Epidermal melanocyte (primary cell): Measurements from ENCODE around the gene LNX2.
"Not testable (repeated sequence)": the region's sequence is repeated elsewhere in the genome, so short reads cannot be mapped to it uniquely, and the experiment has no call there.

Source experiments
- DNase-seq: peaks from one replicate; pipeline ENCODE4 v3.0.0; 2011; ENCODE audit warnings: low spot score; ENCODE audit not compliant: insufficient read length

The LNX2 gene

DNA sequence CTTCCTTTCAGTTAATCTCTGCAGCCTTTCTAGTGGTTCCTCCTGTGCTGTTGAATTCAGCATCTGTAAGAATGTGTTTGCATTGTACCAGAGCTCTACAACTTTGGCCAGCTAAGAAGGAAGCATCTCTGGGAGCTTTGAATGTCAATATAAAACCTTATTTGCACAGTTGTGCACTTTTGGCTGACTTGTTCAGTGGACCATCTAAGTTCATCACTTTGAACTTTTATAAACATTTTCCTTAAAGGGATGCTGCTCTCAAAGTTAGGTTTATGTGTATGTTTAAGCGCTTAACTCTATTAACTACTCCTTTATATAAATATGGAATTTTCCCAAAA lies 16.9 kb upstream of the LNX2 start:
- DNase-seq = no peak

DNA sequence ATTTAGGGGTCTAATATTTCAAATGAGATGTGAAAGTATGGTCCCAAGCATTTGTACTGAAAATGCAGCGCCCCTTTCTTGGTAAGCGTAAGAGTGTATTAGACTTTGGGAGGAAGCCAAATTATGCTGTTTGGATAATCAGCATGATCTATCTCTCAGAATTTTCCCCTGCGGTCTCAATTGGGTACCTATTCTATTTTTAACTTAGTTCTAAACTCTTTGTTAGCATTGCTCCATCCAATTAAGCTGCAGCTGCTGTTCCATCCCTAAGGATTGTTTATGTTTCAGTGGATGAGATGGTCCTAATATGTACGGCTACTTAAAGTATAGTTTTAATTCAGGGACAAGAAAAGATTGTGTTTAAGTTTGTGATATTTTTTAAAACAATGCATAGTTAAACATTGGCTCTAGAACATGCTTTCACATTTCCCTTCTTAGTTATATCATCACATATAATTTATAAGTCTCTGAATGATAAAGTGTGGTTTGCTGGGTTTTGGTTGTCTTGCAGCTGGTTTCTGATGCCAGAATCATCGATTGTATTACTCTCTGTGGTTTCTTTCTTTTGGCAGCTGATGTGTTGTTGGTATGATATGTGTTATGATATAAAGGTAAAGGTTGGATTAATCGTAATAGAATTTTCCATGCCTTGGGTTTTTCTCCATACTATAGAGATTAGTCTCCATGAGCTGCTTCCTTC lies 16.4 kb upstream of the LNX2 start:
- no peak for DNase-seq

GRCh38 chr13:27635266-27635665 lies 14.9 kb upstream of the LNX2 start:
- no peak for DNase-seq

DNA sequence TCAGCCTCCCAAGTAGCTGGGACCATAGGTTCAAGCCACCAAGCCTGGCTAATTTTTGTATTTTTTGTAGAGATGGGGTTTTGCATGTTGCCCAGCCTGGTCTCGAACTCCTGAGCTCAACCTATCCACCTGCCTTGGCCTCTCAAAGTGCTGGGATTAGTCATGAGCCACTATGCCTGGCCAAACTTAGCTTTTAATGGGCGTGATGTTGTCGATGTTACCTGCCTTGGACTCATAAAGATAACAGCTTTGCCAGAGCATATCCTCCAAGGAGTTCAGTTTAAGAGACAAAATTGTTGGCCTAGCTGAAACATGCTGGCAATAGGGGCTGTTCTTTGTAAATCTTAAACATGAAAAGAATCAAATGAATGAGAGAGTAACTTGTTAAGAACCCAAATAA lies 14.5 kb upstream of the LNX2 start:
- no peak for DNase-seq

- DNase-seq = no peak
Measured at GRCh38 chr13:27634231-27634630, 13.9 kb upstream of the LNX2 start.

GRCh38 chr13:27632648-27633047 lies 12.3 kb upstream of the LNX2 start:
- DNase-seq = no peak

DNA sequence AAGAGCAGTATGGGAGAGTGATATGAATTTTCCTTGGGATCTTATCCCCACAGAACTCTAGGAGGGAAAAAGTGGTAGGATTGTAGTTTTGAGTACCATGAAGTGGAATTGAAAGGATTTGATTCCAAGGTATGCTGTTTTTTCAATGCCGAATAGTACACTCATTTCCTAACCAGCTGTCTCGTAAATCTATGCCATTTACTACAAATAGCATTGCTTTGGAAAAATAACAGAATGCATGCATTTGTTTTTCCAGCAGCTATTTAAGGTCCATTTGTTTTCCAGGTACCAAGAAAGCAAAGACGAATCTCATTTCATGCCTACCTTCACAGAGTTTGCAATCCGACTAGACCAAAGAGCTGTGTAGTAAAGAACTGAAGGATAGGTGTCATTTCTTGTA lies 11.9 kb upstream of the LNX2 start:
- no peak for DNase-seq

DNA sequence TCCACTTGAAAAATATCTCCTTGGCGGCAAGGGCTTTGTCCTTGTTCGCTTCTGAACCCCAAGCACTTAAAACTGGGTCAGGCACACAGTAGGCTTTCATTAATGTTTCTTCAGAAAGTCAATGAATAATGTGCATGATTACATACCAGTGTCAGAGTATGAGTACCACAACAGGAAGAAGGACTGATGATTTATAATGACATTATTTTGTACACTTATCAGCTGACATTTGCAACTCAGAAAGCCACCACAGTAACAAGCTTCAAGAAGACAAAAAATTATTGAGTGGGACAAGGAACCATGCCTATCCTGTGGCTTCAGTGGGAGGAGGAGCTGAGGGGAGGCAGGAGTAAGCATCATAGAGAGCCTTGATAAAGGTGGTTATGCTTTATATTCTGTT lies 11.3 kb upstream of the LNX2 start:
- no peak for DNase-seq

GRCh38 chr13:27631156-27631555 lies 10.8 kb upstream of the LNX2 start:
- no peak for DNase-seq

DNA sequence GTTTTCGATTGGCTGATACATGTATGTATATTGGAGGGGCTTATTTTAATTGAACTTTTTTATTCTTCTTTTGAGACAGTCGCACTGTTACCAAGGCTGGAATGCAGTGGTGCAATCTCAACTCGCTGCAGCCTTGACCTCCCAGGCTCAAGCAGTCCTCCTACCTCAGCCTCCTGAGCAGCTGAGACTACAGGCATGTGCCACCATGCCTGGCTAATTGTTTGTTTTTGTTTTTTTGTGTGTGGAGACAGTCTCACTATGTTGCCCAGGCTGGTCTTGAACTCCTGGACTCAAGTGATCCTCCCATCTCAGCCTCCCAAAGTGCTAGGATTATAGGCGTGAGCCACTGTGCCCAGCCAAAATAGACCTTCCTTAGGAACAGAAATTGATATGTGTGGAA lies 8.4 kb upstream of the LNX2 start:
- not testable (repeated sequence) for DNase-seq

DNA sequence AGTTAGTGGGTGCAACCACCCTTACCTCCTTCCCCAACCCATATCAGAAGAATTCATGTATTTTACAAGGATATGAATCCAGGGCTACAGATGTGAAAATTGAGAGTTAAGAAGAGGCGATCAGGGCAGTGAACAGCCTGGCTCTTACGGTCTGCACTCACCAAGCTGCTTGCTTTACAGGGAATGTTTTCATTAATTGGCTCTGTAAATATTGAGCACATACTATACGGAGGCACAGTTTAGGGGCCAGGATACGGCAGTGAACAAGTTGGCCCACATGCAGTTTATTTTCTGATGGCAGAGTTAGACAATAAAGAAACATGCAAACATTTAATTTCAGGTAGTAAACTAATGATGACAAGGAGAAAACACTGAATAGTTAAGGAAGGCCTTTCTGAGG lies 7.8 kb upstream of the LNX2 start:
- DNase-seq = no peak

DNA sequence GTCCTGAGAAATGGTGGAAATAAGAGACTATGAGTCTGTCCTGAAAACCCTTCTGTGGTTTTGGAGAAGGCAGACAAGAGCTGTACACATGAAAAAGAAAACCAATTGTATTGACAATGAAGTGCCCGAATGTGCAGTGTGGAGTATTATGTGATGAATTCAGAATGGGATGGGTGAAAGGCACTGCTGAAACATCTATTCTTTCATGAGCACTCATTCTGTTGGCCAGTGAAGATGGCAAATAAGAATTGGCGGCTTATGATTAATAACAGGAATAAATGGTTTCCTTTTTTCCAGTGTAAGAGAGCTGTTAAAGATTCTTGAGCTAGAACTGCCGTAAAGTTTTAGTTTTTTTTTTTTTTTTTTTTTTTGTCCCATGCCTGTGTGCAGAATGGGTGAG lies 7.1 kb upstream of the LNX2 start:
- no peak for DNase-seq

- no peak for DNase-seq
Measured at GRCh38 chr13:27625839-27626238, 5.5 kb upstream of the LNX2 start.

GRCh38 chr13:27624071-27624470 lies 3.7 kb upstream of the LNX2 start:
- no peak for DNase-seq

- DNase-seq = no peak
Measured at GRCh38 chr13:27622881-27623280, 2.6 kb upstream of the LNX2 start.

- no peak for DNase-seq
Measured at GRCh38 chr13:27622102-27622820, 1.9 kb upstream of the LNX2 start.

- DNase-seq = peak; percentile 58
Measured at GRCh38 chr13:27621366-27622101, 1.2 kb upstream of the LNX2 start, which contains the start of gene POLR1D. POLR1D (plus strand) TSS chr13:27621892; CDS start chr13:27621984, 92 bp downstream.

DNA sequence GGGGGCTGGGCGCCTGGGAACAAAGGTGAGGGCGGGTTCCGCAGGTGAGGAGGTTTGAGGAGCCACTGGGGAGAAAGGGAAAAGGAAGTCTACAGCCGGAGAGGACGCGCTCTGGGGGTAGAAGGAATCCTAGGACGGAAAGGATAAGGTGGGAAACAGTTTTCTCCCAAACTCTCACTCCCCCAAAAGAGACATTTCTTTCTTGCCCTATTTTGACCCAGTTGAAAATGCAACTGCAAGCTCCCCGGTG lies 712 bp upstream of the LNX2 start:
- DNase-seq = no peak

DNA sequence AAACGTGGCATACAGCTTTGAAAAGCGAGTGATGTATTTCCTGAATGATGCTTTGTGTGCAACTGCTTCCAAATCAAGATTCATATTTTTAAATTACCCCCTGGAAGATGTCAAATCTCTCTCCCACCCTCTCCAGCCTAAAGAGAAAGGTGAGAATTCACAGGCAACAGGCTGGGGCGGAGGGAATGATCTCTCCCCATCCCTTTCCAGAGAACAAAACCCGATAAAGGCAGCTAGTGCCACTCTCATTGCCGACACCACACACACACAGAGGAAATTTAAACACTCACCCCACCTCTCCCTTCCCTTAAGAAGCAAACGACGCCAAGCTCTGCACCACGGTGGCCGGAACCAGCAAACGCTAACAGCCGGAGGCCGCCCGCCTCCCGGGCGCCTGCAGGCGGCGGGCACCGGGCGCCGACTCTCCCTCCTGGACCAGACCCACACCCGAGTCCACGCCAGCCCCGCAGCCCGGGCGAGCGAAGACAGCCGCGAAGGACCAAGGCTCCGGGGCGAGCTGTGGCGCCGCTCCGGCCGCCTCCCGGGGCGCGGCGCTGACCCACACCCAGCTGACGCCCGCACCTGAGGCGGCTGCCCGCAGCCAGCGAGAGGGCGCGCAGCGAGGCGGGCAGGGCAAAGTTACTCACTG lies 477 bp downstream of the LNX2 start:
- DNase-seq = no peak

DNA sequence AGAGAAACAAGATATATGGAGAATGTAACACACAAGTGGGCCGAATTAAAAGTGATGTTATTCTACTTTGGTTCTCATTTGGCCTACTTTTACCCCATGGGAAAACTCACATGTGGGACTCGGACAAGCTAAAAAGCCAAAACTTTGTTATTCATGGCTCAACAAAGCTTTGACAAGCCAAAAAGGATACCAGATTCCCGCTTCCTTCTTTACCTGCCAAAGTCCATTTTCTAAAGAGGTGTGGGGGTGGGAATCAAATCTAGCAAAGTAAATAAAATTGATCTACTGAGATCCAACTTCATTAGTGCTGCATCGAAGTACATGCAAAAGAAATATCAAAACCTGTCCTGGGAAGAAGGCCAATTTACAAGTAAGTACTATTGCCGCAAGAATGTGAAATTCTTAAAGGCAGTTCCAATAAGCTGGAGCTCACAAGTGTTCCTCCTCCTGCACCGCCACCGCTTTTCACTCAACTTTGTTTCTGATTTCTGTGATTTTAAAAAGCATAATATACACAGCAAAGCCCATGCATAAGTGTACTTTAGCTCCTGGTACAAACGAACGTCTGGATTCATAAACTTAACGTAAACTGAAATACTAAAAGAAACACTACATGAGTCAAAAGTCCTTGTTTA lies 1.1 kb downstream of the LNX2 start:
- no peak for DNase-seq

GRCh38 chr13:27617881-27618321 lies 2.4 kb downstream of the LNX2 start:
- DNase-seq = no peak

- DNase-seq = no peak
Measured at GRCh38 chr13:27613628-27614027, 6.7 kb downstream of the LNX2 start.
